Measurements from ENCODE around the gene TCEANC2.

The TCEANC2 gene

GRCh38 chr1:54124472-54124871 is 71.1 kb downstream of the TCEANC2 start:
- Mint-ChIP-seq H3K4me3 (no peak overlapping the region), H3K27ac (no peak overlapping the region), H3K9me3 (no peaks in the 10 kb centered on the region), H3K4me1 (ENCODE audit: low read depth) (peaks cover 4% of the 10 kb centered on the region), H3K36me3 (ENCODE audit: low read depth) (no peaks in the 10 kb centered on the region), H3K27me3 (peaks cover 5% of the 10 kb centered on the region)

GRCh38 chr1:54124906-54125305 is 71.5 kb downstream of the TCEANC2 start:
- no peak overlapping the region for H3K27ac Mint-ChIP-seq
- H3K27me3 Mint-ChIP-seq = peaks cover 5% of the 10 kb centered on the region
- H3K4me1 Mint-ChIP-seq (ENCODE audit: low read depth) = peaks cover 4% of the 10 kb centered on the region
- no peak overlapping the region for H3K4me3 Mint-ChIP-seq
- no peaks in the 10 kb centered on the region for H3K36me3 Mint-ChIP-seq (ENCODE audit: low read depth)
- H3K9me3 Mint-ChIP-seq = no peaks in the 10 kb centered on the region

GRCh38 chr1:54125386-54126070 is 72.1 kb downstream of the TCEANC2 start:
- H3K27ac Mint-ChIP-seq = no peak overlapping the region
- peaks cover 4% of the 10 kb centered on the region for H3K4me1 Mint-ChIP-seq (ENCODE audit: low read depth)
- no peaks in the 10 kb centered on the region for H3K9me3 Mint-ChIP-seq
- peaks cover 5% of the 10 kb centered on the region for H3K27me3 Mint-ChIP-seq
- H3K4me3 Mint-ChIP-seq = no peak overlapping the region
- H3K36me3 Mint-ChIP-seq (ENCODE audit: low read depth) = no peaks in the 10 kb centered on the region

DNA sequence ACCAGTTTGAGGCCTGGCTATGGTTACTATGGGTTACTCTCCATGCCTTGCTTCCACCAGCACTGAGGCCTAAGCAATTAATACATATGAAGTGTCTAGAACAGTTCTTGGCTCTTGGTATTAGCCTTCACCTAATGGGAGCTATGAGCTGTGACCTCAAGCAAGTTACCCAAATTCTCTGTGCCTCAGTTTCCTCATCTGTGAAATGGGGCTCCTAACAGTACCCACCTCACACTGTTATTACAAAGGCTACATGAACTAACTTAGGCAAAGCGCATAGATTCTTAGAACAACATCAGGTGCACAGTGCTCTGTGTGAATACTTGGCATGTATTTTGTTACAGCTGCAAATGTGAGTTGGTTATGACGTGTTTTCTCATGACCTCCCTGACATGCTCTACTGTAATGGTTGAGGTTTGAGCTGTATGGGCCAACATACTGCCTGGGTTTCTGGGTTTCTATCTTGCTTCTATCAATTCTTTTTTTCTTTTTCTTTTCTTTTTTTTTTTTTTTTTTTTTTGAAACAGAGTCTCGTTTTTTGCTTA is 72.9 kb downstream of the TCEANC2 start:
- Mint-ChIP-seq H3K27me3 (peaks cover 5% of the 10 kb centered on the region), H3K9me3 (no peaks in the 10 kb centered on the region), H3K4me3 (no peak overlapping the region), H3K36me3 (ENCODE audit: low read depth) (no peaks in the 10 kb centered on the region), H3K27ac (no peak overlapping the region), H3K4me1 (ENCODE audit: low read depth) (peaks cover 3% of the 10 kb centered on the region)

DNA sequence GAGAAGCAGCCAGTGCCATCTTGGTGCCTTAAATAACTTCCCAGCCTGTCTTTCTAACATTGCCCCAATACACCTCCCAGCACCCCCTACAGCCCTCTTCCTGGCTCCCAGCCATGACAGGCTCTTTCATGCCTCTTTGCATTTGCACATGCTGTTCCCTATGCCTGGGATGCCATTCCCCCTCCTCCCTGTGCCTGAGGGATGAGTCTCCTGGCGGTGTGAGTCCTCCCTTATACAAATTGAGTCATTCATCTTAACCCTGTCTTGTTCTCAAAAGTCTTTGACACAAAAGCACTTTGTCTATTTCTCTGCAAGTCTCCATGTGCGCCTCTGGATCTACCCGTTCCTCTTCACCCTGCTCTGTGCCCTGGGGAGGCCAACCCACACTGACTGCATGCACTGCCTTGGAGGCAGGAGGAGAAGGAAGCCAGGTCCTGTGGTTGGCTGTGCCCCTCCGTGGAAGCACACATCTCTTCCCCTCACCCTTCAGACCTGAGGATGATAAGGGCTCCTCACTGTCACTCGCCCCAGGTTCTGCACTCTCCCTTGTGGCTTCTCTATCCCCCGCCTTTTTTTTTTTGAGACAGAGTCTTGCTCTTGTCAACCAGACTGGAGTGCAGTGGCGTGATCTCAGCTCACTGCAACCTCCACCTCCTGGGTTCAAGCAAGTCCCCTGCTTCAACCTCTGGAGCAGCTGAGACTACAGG is 74.3 kb downstream of the TCEANC2 start:
- Mint-ChIP-seq H3K36me3 (ENCODE audit: low read depth) (no peaks in the 10 kb centered on the region), H3K4me3 (no peak overlapping the region), H3K9me3 (no peaks in the 10 kb centered on the region), H3K4me1 (ENCODE audit: low read depth) (no peaks in the 10 kb centered on the region), H3K27me3 (no peaks in the 10 kb centered on the region), H3K27ac (no peak overlapping the region)

DNA sequence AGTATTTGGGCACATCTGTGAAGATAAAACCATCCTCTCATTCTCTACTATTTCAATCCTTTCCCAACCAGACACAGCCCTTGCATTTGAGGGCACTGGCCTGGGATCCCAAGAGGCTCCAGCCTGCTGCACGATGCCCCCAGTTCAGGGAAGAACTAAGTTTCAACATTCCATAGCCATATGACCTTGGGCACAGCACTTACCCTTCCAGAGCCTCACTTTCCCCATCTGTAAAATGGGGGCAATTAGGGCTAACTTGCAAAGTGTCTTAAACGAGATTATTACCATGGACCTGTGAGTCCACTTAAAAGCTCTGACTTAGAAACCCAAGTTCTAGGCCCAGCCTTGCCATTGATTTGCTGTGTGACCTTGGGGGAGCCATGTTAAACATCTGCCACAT is 76.5 kb downstream of the TCEANC2 start:
- H3K4me1 Mint-ChIP-seq (ENCODE audit: low read depth) = no peaks in the 10 kb centered on the region
- no peak overlapping the region for H3K4me3 Mint-ChIP-seq
- no peaks in the 10 kb centered on the region for H3K27me3 Mint-ChIP-seq
- no peak overlapping the region for H3K27ac Mint-ChIP-seq
- no peaks in the 10 kb centered on the region for H3K9me3 Mint-ChIP-seq
- no peaks in the 10 kb centered on the region for H3K36me3 Mint-ChIP-seq (ENCODE audit: low read depth)

GRCh38 chr1:54131419-54131818 is 78.0 kb downstream of the TCEANC2 start:
- H3K4me1 Mint-ChIP-seq (ENCODE audit: low read depth) = no peaks in the 10 kb centered on the region
- H3K27ac Mint-ChIP-seq = no peak overlapping the region
- H3K27me3 Mint-ChIP-seq = no peaks in the 10 kb centered on the region
- H3K36me3 Mint-ChIP-seq (ENCODE audit: low read depth) = no peaks in the 10 kb centered on the region
- no peak overlapping the region for H3K4me3 Mint-ChIP-seq
- no peaks in the 10 kb centered on the region for H3K9me3 Mint-ChIP-seq

- H3K4me3 Mint-ChIP-seq = no peak overlapping the region
- H3K4me1 Mint-ChIP-seq (ENCODE audit: low read depth) = no peaks in the 10 kb centered on the region
- H3K36me3 Mint-ChIP-seq (ENCODE audit: low read depth) = no peaks in the 10 kb centered on the region
- H3K27ac Mint-ChIP-seq = no peak overlapping the region
- no peaks in the 10 kb centered on the region for H3K27me3 Mint-ChIP-seq
- H3K9me3 Mint-ChIP-seq = no peaks in the 10 kb centered on the region
Observed at GRCh38 chr1:54132495-54132894, 79.1 kb downstream of the TCEANC2 start.

DNA sequence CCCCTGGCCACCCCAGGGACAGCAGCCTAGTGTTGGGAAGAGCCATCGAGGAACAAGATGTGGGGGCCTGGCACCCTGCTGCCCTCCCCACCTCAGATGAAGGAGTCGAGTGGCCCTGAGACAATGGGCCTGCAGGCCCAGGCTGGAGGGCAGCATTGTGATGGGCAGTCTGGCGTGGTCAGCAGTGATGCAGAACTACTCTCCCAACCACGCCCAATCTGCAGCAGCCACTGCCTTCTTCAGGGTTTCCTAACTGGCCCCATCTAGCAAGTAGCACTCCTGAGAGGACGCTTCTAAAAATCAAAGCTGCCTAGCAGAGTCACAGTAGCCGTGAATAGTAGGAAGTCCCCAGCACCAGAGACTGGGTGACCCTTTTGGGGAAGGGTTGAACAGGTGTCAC is 80.9 kb downstream of the TCEANC2 start:
- Mint-ChIP-seq H3K27me3 (no peaks in the 10 kb centered on the region), H3K9me3 (no peaks in the 10 kb centered on the region), H3K4me3 (no peak overlapping the region), H3K27ac (no peak overlapping the region), H3K4me1 (ENCODE audit: low read depth) (no peaks in the 10 kb centered on the region), H3K36me3 (ENCODE audit: low read depth) (no peaks in the 10 kb centered on the region)

DNA sequence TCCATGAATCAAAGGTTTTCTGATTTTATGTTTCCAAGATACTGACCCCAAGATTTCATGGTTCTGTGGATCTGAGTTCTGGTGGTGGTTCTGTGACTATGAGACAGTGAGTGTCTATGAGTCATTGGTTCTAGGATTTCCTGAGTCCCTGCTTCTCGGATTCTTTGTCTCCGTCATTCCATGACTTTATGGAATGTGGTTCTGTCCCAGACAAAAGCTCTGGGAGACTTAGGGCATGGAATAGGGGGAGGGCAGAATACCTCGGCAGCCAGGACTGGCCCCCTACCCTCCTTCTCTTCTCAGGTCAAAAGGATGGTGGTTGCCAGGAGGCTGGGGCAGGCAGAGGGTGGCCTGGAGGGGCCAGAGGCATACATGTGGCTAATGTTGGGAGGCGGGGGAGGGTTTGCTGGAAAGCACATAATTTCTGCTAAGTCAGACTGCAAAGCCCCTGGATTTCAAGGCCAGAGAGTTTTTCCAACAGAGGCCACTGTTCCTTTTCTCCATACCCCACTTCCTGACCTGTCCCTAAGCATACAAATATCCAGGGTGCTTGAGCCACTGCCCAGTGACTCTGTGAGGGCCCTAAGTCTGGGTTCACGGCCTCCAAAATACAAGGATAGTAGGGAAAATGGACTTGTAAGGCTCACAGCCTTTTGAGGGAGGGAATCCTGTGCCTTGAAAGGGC is 82.2 kb downstream of the TCEANC2 start:
- Mint-ChIP-seq H3K27me3 (no peaks in the 10 kb centered on the region), H3K9me3 (no peaks in the 10 kb centered on the region), H3K4me1 (ENCODE audit: low read depth) (no peaks in the 10 kb centered on the region), H3K36me3 (ENCODE audit: low read depth) (no peaks in the 10 kb centered on the region), H3K4me3 (no peak overlapping the region), H3K27ac (no peak overlapping the region)

GRCh38 chr1:54136269-54136896 is 83.0 kb downstream of the TCEANC2 start:
- H3K4me1 Mint-ChIP-seq (ENCODE audit: low read depth) = no peaks in the 10 kb centered on the region
- H3K36me3 Mint-ChIP-seq (ENCODE audit: low read depth) = no peaks in the 10 kb centered on the region
- H3K27ac Mint-ChIP-seq = no peak overlapping the region
- H3K9me3 Mint-ChIP-seq = no peaks in the 10 kb centered on the region
- H3K27me3 Mint-ChIP-seq = no peaks in the 10 kb centered on the region
- no peak overlapping the region for H3K4me3 Mint-ChIP-seq

GRCh38 chr1:54136963-54137533 is 83.6 kb downstream of the TCEANC2 start:
- no peak overlapping the region for H3K27ac Mint-ChIP-seq
- H3K4me3 Mint-ChIP-seq = no peak overlapping the region
- no peaks in the 10 kb centered on the region for H3K9me3 Mint-ChIP-seq
- no peaks in the 10 kb centered on the region for H3K4me1 Mint-ChIP-seq (ENCODE audit: low read depth)
- no peaks in the 10 kb centered on the region for H3K27me3 Mint-ChIP-seq
- H3K36me3 Mint-ChIP-seq (ENCODE audit: low read depth) = no peaks in the 10 kb centered on the region

- Mint-ChIP-seq H3K27me3 (no peaks in the 10 kb centered on the region), H3K4me3 (no peak overlapping the region), H3K4me1 (ENCODE audit: low read depth) (no peaks in the 10 kb centered on the region), H3K36me3 (ENCODE audit: low read depth) (no peaks in the 10 kb centered on the region), H3K9me3 (no peaks in the 10 kb centered on the region), H3K27ac (no peak overlapping the region)
Observed at GRCh38 chr1:54137534-54138061, 84.2 kb downstream of the TCEANC2 start.

DNA sequence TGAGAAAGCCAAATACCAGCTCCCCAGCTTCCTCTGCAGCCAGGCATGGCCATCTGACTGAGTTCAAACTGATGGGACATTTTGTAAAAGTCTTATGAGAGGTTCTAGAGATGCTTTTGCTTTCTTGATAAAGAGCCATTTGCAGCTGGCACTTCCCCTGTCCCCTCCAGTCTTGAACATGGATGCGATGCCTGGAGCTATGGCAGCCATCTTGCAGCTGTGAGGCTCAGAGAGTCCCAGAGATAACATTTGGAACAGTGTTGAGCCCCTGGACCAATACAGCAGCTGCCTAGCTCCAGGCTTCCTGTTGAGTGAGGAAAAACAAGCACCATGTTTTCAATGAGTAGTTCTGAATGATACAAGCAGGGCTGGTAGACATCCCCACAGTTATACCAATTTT is 85.6 kb downstream of the TCEANC2 start:
- no peaks in the 10 kb centered on the region for H3K36me3 Mint-ChIP-seq (ENCODE audit: low read depth)
- H3K27me3 Mint-ChIP-seq = no peaks in the 10 kb centered on the region
- H3K27ac Mint-ChIP-seq = no peak overlapping the region
- H3K4me1 Mint-ChIP-seq (ENCODE audit: low read depth) = no peaks in the 10 kb centered on the region
- H3K4me3 Mint-ChIP-seq = no peak overlapping the region
- no peaks in the 10 kb centered on the region for H3K9me3 Mint-ChIP-seq
